Testis (tissue), 3 donors: ENCODE results near the gene MTA1. TPM values are rescaled to one million over a fixed set of nuclear protein-coding genes. Genes with fewer than 3 reads are reported as not detected.
A peak's percentile ranks its signal among the peaks of the same experiment; 100 is the strongest.

Source experiments
- DNase-seq: peaks from one replicate; pipeline ENCODE4 v3.0.0-alpha.2; 2019
- H3K27ac ChIP-seq, 2 donors: fragments of 200-600 bp; sonication (generic); one replicate each; pipeline ENCODE4 v1.5.1; 2019
- H3K27me3 ChIP-seq: fragments of 200-600 bp; sonication (generic); one replicate; pipeline ENCODE4 v1.5.1; 2019
- H3K36me3 ChIP-seq: fragments of 200-600 bp; sonication (generic); one replicate; pipeline ENCODE4 v1.5.1; 2017; ENCODE audit warnings: low read depth; ENCODE audit errors: missing control alignments
- H3K4me1 ChIP-seq: fragments of 200-600 bp; sonication (generic); one replicate; pipeline ENCODE4 v1.5.1; 2019
- H3K4me3 ChIP-seq, 2 donors: fragments of 200-600 bp; sonication (generic); one replicate each; pipeline ENCODE4 v1.5.1; 2017 to 2019
- H3K9me3 ChIP-seq: fragments of 200-600 bp; sonication (generic); one replicate; pipeline ENCODE4 v1.5.1; 2017
- CTCF ChIP-seq, 3 experiments: fragments of 450-650 bp in 2 of 3; fragments of 200-600 bp in 1 of 3; sonication (generic) in 1 of 3; IDR thresholded peaks; one replicate each; pipeline ENCODE4 v1.5.1; 2016 to 2019; ENCODE audit warnings: antibody characterized with exemption in 3 of 3, mild to moderate bottlenecking in 2 of 3, moderate library complexity in 1 of 3
- POLR2A ChIP-seq: fragments of 450-650 bp; IDR thresholded peaks from one replicate; pipeline ENCODE4 v1.6.1; 2017; ENCODE audit warnings: antibody characterized with exemption, mild to moderate bottlenecking, moderate library complexity
- WGBS, 2 donors: methylation state at CpG; one replicate each; pipeline ENCODE4 v1.1.5; 2018; 5-methylcytosine and 5-hydroxymethylcytosine counted together
- intact Hi-C: fragments of 100-400 bp; cut with DNase I; formaldehyde crosslinking; loops from one replicate; pipeline ENCODE4 v1.15.1; 2023; ENCODE audit warnings: low total_unique reads
- polyA plus RNA-seq: library from polyadenylated mRNA; stranded (reverse); fragments of 350-450 nt; fragmentation: Illumina TruSeq; extraction: RNeasy Lipid Tissue Mini Kit (QIAGEN cat#74804); gene quantifications from one replicate; pipeline ENCODE4 v1.2.3, GENCODE V29; 2014; ENCODE audit warnings: low read depth, low replicate concordance; ENCODE audit not compliant: insufficient read depth
- total RNA-seq, 2 donors: library from RNA; depleted of rRNA; stranded (reverse); fragments of >200 nt; gene quantifications; one replicate each; pipeline ENCODE4 v1.2.3, GENCODE V29; 2016

MTA1 gene
- total and polyA plus RNA-seq, 3 donors from 2014 or later = 118 to 135 (median 120) TPM

GRCh38 chr14:105387530-105387922, 32.1 kb upstream of the MTA1 start:
- no peaks in the 10 kb centered on the region for H3K4me1 ChIP-seq
- no peak overlapping the region for H3K27ac ChIP-seq
- H3K9me3 ChIP-seq = no peaks in the 10 kb centered on the region
- H3K27me3 ChIP-seq = no peaks in the 10 kb centered on the region
- intact Hi-C loops = no loop called here
- 90 to 95% methylated on average over 3 to 9 of the region's 10 CpGs for WGBS, 2 donors
- DNase-seq = no peak
- no peaks in the 10 kb centered on the region for H3K36me3 ChIP-seq
- no peak overlapping the region for H3K4me3 ChIP-seq
- TF ChIP-seq CTCF (IDR thresholded peaks at IDR 0.05) = no peak
- TF ChIP-seq POLR2A = no peak

- Histone ChIP-seq H3K4me1 (no peaks in the 10 kb centered on the region), H3K27ac (no peak overlapping the region), H3K4me3 (no peak overlapping the region), H3K36me3 (no peaks in the 10 kb centered on the region), H3K27me3 (no peaks in the 10 kb centered on the region), H3K9me3 (no peaks in the 10 kb centered on the region)
- WGBS, 2 donors = 89 to 92% methylated on average over 10 to 25 of the region's 25 CpGs
- TF ChIP-seq CTCF (IDR thresholded peaks at IDR 0.05) (no peak), POLR2A (no peak)
- DNase-seq = no peak
- intact Hi-C loops = no loop called here
Observed at GRCh38 chr14:105388110-105388951, 31.3 kb upstream of the MTA1 start.

- no peak overlapping the region for H3K4me3 ChIP-seq
- no peak overlapping the region for H3K27ac ChIP-seq
- 88% methylated on average over 14 of the region's 16 CpGs; no CpG with 5 or more reads in 1 of the 2 donors for WGBS, 2 donors
- H3K27me3 ChIP-seq = no peaks in the 10 kb centered on the region
- DNase-seq = no peak
- no peaks in the 10 kb centered on the region for H3K36me3 ChIP-seq
- no peaks in the 10 kb centered on the region for H3K4me1 ChIP-seq
- TF ChIP-seq POLR2A = no peak
- TF ChIP-seq CTCF (IDR thresholded peaks at IDR 0.05) = no peak
- intact Hi-C loops = no loop called here
- H3K9me3 ChIP-seq = no peaks in the 10 kb centered on the region
Observed at GRCh38 chr14:105388976-105389375, 30.7 kb upstream of the MTA1 start.

GRCh38 chr14:105389534-105389933, 30.1 kb upstream of the MTA1 start:
- no peak for DNase-seq
- TF ChIP-seq POLR2A (no peak), CTCF (IDR thresholded peaks at IDR 0.05) (no peak)
- no peaks in the 10 kb centered on the region for H3K9me3 ChIP-seq
- H3K36me3 ChIP-seq = no peaks in the 10 kb centered on the region
- intact Hi-C loops = no loop called here
- H3K27ac ChIP-seq = peak overlapping the region in 1 of 2 donors; percentile 2
- no peaks in the 10 kb centered on the region for H3K27me3 ChIP-seq
- WGBS, 2 donors = 76 to 83% methylated on average over 1 to 12 of the region's 12 CpGs
- no peak overlapping the region for H3K4me3 ChIP-seq
- no peaks in the 10 kb centered on the region for H3K4me1 ChIP-seq
